HEK293T (cell line): ENCODE results near the gene RAB15.

Experiments used
- ELF4 ChIP-seq: fragments of 450-650 bp; IDR thresholded peaks from 2 replicates; pipeline ENCODE4 v1.6.1; 2017; ENCODE audit warnings: antibody characterized with exemption
- FOXM1 ChIP-seq: fragments of 450-650 bp; IDR thresholded peaks from 2 replicates; pipeline ENCODE4 v1.6.1; 2017; ENCODE audit warnings: mild to moderate bottlenecking, borderline replicate concordance
- SP1 ChIP-seq: fragments of 450-650 bp; IDR thresholded peaks from 2 replicates; pipeline ENCODE4 v1.6.1; 2017

- TF ChIP-seq ELF4 (no peak), FOXM1 (no peak), SP1 (no peak)
Measured at GRCh38 chr14:64968167-64968566, 4.0 kb downstream of the RAB15 start.
